Subcutaneous adipose tissue (tissue), 4 donors: ENCODE measurements around the gene CRYBB1. TPM values are rescaled to one million over a fixed set of nuclear protein-coding genes. Genes with fewer than 3 reads are reported as not detected.

ENCODE experiments used
- total RNA-seq, 4 donors: library from RNA; depleted of rRNA; stranded (reverse); fragments of >200 nt; gene quantifications; one replicate each; pipeline ENCODE4 v1.1.0, GENCODE V29; 2016
- TF ChIP-seq, protein P1 (sequence below): fragments of 450-650 bp; IDR thresholded peaks from one replicate; pipeline ENCODE4 v1.5.1; 2016; ENCODE audit warnings: low read depth, mild to moderate bottlenecking, control low read depth, antibody characterized with exemption, moderate library complexity

Gene CRYBB1
- total RNA-seq, 4 donors from 2014 or later: 0.75 to 3.7 (median 1.0) TPM

DNA sequence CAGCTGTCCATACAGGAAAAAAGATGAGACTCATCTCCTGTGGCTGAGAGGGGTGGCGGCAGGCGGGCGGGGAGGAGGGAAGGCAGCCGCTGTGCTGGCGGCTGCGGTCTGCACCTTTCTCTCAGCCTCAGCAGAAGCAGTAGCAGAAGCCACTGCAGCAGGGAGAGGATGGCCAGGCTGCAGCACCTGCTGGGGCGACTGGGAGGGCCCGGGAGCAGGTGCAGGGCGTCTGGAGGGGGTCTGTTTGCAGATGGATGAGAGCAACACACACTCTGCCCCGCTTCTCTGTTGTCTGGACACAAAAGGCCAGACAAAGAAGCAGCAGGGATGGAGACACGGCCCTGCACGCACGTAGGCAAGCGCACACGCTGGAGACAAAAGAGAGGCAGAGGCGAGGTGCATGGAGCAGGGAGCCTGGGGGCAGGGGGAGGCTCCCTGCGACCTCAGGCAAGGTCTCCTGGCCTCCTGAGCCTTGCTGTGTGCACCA lies 30.2 kb upstream of the CRYBB1 start:
- TF ChIP-seq, protein P1, sequence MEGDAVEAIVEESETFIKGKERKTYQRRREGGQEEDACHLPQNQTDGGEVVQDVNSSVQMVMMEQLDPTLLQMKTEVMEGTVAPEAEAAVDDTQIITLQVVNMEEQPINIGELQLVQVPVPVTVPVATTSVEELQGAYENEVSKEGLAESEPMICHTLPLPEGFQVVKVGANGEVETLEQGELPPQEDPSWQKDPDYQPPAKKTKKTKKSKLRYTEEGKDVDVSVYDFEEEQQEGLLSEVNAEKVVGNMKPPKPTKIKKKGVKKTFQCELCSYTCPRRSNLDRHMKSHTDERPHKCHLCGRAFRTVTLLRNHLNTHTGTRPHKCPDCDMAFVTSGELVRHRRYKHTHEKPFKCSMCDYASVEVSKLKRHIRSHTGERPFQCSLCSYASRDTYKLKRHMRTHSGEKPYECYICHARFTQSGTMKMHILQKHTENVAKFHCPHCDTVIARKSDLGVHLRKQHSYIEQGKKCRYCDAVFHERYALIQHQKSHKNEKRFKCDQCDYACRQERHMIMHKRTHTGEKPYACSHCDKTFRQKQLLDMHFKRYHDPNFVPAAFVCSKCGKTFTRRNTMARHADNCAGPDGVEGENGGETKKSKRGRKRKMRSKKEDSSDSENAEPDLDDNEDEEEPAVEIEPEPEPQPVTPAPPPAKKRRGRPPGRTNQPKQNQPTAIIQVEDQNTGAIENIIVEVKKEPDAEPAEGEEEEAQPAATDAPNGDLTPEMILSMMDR: no peak

DNA sequence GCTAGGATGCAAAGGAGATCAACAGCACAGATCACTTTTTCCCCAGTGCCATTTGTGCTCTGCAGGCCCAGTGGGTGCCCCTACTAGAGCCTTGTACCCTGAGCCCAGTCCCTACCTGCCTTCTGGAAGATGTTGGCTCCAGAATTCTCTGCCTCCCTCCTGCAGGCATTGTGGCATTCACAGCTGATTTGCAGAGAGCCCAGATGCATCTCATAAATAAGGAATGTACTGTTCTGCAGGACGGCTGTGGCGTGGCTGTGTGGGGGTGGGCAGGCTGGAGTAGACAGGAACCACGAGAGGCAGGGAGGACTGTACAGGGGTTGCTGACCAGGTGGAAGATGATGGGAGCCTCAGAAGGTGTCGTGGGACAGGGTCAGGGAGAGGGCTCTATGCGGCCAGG lies 28.3 kb upstream of the CRYBB1 start:
- TF ChIP-seq, protein P1: no peak

DNA sequence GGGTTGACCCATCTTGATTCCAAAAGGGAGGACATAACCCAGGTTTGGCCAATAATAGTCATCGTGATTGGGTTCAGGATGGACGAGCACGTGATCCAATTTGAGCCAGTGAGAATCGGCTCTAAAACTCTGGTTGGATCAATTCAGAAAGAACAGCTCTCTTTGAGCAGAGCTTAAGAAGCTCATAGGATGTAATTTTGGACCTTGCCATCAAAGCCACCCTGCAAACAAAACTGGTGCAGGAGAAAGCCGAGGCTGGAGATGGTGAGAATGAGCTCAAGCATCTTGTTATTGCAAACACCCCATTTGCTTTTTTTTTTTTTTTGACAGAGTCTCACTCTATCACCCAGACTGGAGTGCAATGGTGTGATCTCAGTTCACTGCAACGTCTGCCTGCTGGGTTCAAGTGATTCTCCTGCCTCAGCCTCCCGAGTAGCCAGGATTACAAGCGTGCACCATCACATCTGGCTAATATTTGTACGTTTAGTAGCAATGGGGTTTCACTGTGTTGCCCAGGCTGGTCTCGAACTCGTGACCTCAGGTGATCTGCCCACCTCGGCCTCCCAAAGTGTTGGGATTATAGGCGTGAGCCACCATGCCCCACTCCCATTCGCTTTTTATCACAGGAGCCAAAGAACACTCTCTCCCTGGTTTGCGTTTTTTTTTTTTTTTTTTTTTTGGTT lies 25.7 kb upstream of the CRYBB1 start:
- TF ChIP-seq, protein P1: no peak

DNA sequence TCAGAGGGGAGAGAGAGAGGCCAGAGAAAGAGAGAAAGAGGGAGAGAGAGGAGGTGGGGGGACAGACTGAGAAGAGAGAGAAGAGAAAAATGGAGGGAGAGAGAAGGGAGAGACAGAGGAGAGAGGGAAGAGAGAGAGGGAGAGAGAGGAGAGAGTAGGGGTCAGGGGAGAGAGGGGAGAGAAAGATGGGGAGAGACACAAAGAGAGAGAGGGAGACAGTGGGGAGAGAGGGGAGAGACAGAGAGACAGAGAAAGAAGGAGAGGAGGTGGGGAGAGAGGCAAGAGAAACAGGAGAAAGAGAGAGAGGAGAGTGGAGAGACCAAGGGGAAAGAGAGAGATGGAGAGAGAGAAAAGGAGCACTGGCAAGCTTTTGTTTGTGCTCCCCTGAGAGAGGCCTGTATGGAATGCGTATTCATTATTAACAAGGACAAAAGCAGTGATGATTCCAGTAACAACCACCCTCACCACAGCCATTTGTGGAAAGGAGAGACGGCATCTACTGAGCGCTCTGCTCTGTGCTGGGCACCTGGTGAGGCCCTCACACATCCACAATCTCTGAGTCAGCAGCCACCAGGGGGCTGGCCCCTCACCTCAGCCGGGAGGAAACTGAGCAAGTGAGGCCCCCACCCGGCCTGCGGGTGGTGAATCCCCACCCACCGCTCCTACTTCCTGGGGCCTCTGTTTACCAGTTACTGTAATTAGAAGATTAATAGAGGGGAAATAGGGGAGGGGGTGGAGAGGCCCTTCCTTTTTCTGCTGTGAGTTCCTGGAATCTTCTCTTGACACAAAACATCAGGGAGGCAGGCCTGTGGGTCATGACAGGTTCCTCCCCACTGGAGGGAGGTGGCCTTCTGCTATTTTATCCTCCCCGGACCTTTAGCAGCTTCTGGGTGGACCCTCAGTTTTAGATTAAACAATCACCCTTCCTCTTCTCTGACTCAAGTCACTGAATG lies 24.9 kb upstream of the CRYBB1 start:
- TF ChIP-seq, protein P1: no peak

DNA sequence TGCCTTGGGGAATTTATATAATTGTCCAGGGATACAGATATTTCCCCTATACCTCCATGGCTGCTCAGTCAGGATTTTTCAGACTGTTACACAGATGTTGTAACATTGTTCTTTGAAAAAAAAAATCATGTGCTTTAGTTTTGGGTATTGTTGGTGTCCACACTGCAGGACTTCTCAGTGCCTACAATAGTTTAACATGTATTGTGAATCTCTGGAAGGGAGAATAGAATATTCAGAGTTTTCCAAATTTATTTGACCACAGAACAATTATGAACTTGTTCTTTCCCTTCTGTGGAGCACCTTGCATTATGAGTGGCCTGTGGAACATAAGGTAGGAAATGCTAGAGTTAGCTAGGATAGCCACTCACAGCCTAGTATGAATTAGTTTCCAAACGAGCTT lies 18.5 kb upstream of the CRYBB1 start:
- TF ChIP-seq, protein P1: no peak

DNA sequence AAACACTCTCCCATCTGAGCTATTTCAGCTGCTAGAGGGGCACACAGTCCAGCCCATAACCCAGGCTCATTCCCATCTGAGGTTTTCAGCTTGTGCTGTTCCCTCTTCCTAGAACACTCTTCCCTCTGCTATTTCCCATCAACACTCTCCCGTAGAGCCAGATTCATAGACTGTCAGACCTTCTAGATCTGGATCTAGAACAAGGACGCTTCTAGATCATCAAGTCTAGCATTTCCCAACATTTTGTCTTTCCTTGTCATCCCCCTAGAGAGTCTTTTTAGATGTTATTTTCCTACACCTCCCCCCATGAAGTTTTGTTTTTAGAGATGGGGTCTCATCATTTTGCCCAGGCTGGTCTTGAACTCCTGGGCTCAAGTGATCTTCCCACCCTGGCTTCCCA lies 17.3 kb upstream of the CRYBB1 start:
- TF ChIP-seq, protein P1: no peak

DNA sequence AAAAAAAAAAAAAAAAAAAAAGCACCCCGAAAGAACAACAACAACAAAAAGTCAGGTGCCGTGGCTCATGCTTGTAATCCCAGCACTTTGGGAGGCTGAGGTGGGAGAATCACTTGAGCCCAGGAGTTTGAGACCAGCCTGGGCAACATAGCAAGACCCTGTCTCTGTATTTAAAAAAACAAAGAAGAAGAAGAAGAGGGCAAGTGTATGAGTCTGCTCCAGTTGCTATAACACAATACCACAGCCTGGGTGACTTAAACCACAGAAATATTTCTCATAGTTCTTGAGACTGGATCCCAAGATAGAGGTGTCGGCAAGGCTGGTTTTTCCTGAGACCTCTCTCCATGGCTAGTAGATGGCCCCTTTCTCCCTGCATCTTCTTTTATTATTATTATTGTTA lies 16.4 kb upstream of the CRYBB1 start:
- TF ChIP-seq, protein P1: no peak
